Loucy (cell line): ENCODE data around the gene PARP3.

ENCODE experiments used
- H2AFZ ChIP-seq: fragments of 200-600 bp; sonication (generic); 2 replicates; pipeline ENCODE4 v1.6.0; 2016; ENCODE audit warnings: antibody characterized with exemption, mild to moderate bottlenecking, low read length, moderate library complexity
- H3F3A ChIP-seq: fragments of 200-600 bp; 2 replicates; pipeline ENCODE4 v1.6.0; 2016; ENCODE audit warnings: antibody characterized with exemption, low read depth, mild to moderate bottlenecking
- H3K27me3 ChIP-seq: fragments of 200-600 bp; sonication (generic); 2 replicates; pipeline ENCODE4 v1.6.1; 2014; ENCODE audit warnings: low read length, mild to moderate bottlenecking; ENCODE audit not compliant: insufficient read depth, poor library complexity, severe bottlenecking
- H3K36me3 ChIP-seq: fragments of 200-600 bp; sonication (generic); 2 replicates; pipeline ENCODE4 v1.6.1; 2016; ENCODE audit warnings: low read length; ENCODE audit not compliant: insufficient read depth
- H3K4me1 ChIP-seq: fragments of 200-600 bp; sonication (generic); 2 replicates; pipeline ENCODE4 v1.5.1; 2014; ENCODE audit warnings: low read length, mild to moderate bottlenecking; ENCODE audit not compliant: insufficient read depth, poor library complexity, severe bottlenecking
- H3K4me2 ChIP-seq: fragments of 200-600 bp; sonication (generic); 2 replicates; pipeline ENCODE4 v1.6.0; 2014; ENCODE audit warnings: antibody characterized with exemption, low read length, low read depth, mild to moderate bottlenecking; ENCODE audit not compliant: poor library complexity, severe bottlenecking
- H3K4me3 ChIP-seq: fragments of 200-600 bp; sonication (generic); 2 replicates; pipeline ENCODE4 v1.5.1; 2014; ENCODE audit warnings: low read length, mild to moderate bottlenecking, mixed read lengths; ENCODE audit not compliant: poor library complexity, severe bottlenecking
- H3K79me2 ChIP-seq: fragments of 200-600 bp; sonication (generic); 2 replicates; pipeline ENCODE4 v1.6.1; 2014; ENCODE audit warnings: low read length; ENCODE audit not compliant: insufficient read depth
- H3K9ac ChIP-seq: fragments of 200-600 bp; sonication (generic); 2 replicates; pipeline ENCODE4 v1.6.0; 2014; ENCODE audit warnings: mild to moderate bottlenecking, low read depth, low read length, moderate library complexity; ENCODE audit not compliant: poor library complexity, severe bottlenecking
- H3K9me2 ChIP-seq: fragments of 200-600 bp; sonication (generic); replicated peaks from 2 replicates; pipeline ENCODE4 v1.6.1; 2016; ENCODE audit warnings: low read depth, low read length, mixed read lengths
- H3K9me3 ChIP-seq: fragments of 200-600 bp; sonication (generic); 2 replicates; pipeline ENCODE4 v1.6.1; 2014; ENCODE audit warnings: mild to moderate bottlenecking, antibody characterized with exemption, low read length, low read depth; ENCODE audit not compliant: insufficient read depth
- H4K20me1 ChIP-seq: fragments of 200-600 bp; sonication (generic); 2 replicates; pipeline ENCODE4 v1.6.0; 2014; ENCODE audit warnings: antibody characterized with exemption, low read length, mild to moderate bottlenecking; ENCODE audit not compliant: insufficient read depth, poor library complexity, severe bottlenecking
- CTCF ChIP-seq: fragments of 200-600 bp; sonication (generic); conservative IDR thresholded peaks from 2 replicates; pipeline ENCODE4 v1.5.1; 2014; ENCODE audit warnings: mild to moderate bottlenecking, antibody characterized with exemption, low read length
- EZH2phosphoT487 ChIP-seq: fragments of 200-600 bp; IDR thresholded peaks from 2 replicates; pipeline ENCODE4 v1.6.1; 2018; ENCODE audit warnings: antibody characterized with exemption, mild to moderate bottlenecking, moderate library complexity, borderline replicate concordance

PARP3 gene

GRCh38 chr3:51983578-51984268, 41.6 kb downstream of the PARP3 start:
- peak overlapping the region; percentile 93 for H2AFZ ChIP-seq
- H3K79me2 ChIP-seq: peaks cover 16% of the 10 kb centered on the region; the same call in 1 of the 2 replicates
- H3F3A ChIP-seq: peaks cover 5% of the 10 kb centered on the region
- no peaks in the 10 kb centered on the region for H4K20me1 ChIP-seq
- H3K4me3 ChIP-seq: peak overlapping the region; percentile 93
- TF ChIP-seq EZH2phosphoT487: no peak
- no peaks in the 10 kb centered on the region for H3K27me3 ChIP-seq
- peaks cover 16% of the 10 kb centered on the region for H3K4me1 ChIP-seq
- H3K4me2 ChIP-seq: peak overlapping the region; percentile 95
- H3K9me2 ChIP-seq: no peaks in the 10 kb centered on the region
- no peaks in the 10 kb centered on the region for H3K9me3 ChIP-seq
- no peaks in the 10 kb centered on the region for H3K36me3 ChIP-seq
- H3K9ac ChIP-seq: peak overlapping the region; percentile 82

GRCh38 chr3:51984269-51984647, 42.1 kb downstream of the PARP3 start:
- Histone ChIP-seq H3K4me3 (peak overlapping the region; percentile 93), H3K4me1 (peaks cover 16% of the 10 kb centered on the region)

GRCh38 chr3:51985063-51985462, 42.9 kb downstream of the PARP3 start:
- H3K79me2 ChIP-seq: peaks cover 16% of the 10 kb centered on the region; the same call in 1 of the 2 replicates
- H3K9ac ChIP-seq: no peak overlapping the region
- no peaks in the 10 kb centered on the region for H3K9me2 ChIP-seq
- no peak overlapping the region for H3K4me2 ChIP-seq
- no peak overlapping the region for H3K4me3 ChIP-seq
- peaks cover 16% of the 10 kb centered on the region for H3K4me1 ChIP-seq
- no peaks in the 10 kb centered on the region for H3K9me3 ChIP-seq
- H3K36me3 ChIP-seq: no peaks in the 10 kb centered on the region
- H4K20me1 ChIP-seq: no peaks in the 10 kb centered on the region
- no peaks in the 10 kb centered on the region for H3K27me3 ChIP-seq
- H2AFZ ChIP-seq: no peak overlapping the region
- no peak for TF ChIP-seq EZH2phosphoT487
- TF ChIP-seq CTCF: no peak
- peaks cover 5% of the 10 kb centered on the region for H3F3A ChIP-seq

More at GRCh38 chr3:51984269-51984647, 42.1 kb downstream of the PARP3 start:
- Histone ChIP-seq H2AFZ (no peak overlapping the region), H3K27me3 (no peaks in the 10 kb centered on the region), H3F3A (peaks cover 5% of the 10 kb centered on the region), H4K20me1 (no peaks in the 10 kb centered on the region), H3K9ac (peak overlapping the region; percentile 82), H3K79me2 (peaks cover 16% of the 10 kb centered on the region; the same call in 1 of the 2 replicates), H3K4me2 (peak overlapping the region; percentile 95), H3K36me3 (no peaks in the 10 kb centered on the region), H3K9me2 (no peaks in the 10 kb centered on the region), H3K9me3 (no peaks in the 10 kb centered on the region)
- no peak for TF ChIP-seq EZH2phosphoT487
- TF ChIP-seq CTCF: no peak
